Endothelial cell of hepatic sinusoid (primary cell): ENCODE measurements around the gene CDYL2.
"Not testable (repeated sequence)": the region's sequence is repeated elsewhere in the genome, so short reads cannot be mapped to it uniquely, and the experiment has no call there.

Experiments
- in situ Hi-C: cut with HindIII; loops from 2 replicates; pipeline ENCODE4 v1.10.0; 2017; ENCODE audit warnings: low sequenced_read_pairs

CDYL2 gene

GRCh38 chr16:80815278-80815677 is 10.9 kb upstream of the CDYL2 start:
- in situ Hi-C loops = not testable (repeated sequence)

DNA sequence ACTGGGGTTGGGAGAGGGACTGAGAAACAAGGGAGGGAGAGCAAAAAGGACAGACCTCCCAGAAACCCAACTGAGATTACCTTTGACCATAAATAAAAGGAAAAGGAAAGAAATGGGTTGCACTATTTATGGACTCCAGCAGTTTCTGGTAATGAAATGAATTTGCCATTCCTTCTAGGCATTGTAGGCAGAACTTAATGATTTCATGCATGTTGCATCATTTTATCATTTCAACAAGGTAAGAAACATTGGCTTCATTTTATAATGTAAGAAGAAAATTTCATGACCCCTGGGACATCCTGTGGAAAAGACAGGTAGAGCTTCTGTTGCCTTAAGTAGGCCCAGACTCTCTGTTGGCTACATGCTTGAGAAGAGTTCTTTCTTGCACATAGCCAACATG is 8.2 kb upstream of the CDYL2 start:
- in situ Hi-C loops = no loop called here

DNA sequence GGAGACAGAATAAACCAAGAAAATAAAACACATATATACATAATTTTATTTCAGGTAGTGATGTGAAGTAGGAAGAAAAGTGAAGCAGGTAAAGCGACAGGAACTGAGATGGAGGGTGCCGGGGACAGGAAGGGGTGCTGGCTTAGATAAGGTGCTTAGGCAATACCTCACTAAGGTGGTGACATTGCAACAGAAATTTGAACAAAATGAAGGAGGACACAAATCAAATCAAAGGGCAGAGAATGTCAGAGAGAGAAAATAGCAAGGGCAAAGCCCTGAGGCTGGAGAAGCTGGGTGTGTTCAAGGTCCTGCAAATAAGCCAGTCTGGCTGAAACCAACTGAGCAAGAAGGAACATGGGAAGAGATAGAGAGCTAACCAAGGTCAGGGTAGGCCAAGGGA is 5.0 kb upstream of the CDYL2 start:
- in situ Hi-C loops = no loop called here

- in situ Hi-C loops = no loop called here
These were observed 3.5 kb upstream of the CDYL2 start for GRCh38 chr16:80807906-80808305.

DNA sequence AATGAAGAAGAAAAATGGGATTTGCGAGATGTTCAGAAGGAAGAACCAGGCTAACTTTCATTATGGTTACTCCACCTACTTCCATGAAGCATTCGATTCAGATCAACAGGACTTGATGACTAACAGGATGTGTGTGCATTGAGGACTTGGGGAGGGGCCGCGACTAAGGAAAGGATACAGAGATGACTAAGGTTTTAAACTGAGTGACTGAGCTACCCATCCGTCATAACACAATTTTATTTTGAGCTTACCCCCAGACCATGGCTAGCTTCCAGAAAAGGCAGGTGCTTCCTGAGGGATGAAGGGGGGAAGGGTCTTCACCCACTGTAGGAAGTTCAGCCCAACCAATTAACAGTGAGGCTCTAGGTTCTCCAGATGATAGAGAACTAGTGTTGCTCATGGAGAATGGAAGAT is 2.5 kb upstream of the CDYL2 start:
- in situ Hi-C loops = no loop called here

DNA sequence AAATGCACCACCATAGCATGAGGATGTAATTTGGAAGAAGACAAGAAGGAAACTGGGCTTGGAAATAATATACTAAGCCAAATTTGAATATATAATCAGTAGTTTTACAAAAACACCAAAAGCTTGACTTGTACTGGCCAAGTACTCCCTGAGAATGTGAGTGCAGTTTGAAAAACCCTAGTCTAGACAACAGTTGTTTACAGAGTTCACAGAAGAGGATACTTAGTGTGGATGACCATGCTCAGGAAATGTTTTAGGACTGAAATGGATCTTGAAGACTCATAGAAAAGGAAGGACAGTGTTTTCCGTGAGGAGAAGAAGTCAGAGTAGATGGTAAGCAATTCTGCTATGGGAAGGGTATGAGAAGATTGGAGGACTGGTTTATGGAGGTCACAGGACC is 1.9 kb upstream of the CDYL2 start:
- in situ Hi-C loops = no loop called here

DNA sequence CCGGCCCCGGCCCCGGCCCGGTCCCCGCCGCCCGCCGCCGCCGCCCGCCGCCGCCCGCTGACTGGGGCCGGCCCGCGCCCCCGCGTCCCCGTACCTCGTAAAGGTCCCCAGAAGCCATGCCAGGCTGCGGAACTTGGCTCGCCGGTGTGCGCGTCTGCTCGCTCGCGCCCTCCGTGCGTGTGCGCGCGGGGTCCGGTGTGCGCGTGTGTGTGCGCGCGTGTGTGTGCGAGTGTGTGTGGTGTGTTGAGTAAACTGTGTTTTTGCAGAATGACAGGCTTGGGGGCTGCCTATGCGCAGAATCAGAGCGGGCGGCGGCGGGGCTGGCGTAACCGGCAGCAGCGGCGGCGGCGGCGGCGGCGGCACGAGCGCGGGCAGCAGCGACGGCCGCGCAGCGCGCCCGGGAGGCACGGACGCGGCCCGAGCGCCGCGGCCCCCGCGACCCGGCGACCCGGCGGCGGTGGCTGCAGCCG is 307 bp downstream of the CDYL2 start:
- in situ Hi-C loops = no loop called here

DNA sequence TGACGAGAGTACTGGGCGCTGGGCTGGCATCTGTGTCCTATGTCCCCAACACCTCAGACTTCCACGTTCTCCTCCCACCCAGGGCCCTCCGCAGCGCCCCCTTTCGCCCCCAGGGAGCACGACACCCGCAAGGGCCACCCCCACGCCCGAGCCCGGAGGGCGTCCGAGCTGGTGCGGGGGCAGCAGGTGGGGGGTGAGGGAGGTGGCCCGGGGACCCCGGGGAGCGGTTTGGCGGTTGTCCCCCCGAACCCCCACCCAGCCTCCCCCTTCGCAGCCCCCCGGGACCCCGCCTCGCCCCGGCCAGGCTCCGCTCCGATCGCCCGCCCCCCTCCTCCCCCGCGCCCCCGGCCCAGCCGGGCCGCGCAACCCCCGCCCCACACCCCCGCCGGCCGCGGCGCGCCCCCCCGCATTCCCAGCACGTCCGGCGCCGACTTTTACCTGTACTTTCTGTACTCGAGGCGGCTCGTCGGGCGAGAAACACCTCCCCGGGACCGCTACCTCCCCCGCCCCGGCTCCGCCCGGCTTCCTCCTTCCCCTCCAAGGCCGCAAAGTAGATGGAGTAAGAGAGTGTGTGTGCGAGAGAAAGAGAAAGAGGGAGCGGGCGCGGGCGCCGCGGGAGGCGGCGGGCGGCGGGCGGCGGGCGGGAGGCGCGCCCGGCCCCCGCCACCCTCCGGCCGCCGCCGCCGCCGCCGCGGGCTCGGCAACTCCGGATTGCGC is 901 bp downstream of the CDYL2 start:
- in situ Hi-C loops = no loop called here

DNA sequence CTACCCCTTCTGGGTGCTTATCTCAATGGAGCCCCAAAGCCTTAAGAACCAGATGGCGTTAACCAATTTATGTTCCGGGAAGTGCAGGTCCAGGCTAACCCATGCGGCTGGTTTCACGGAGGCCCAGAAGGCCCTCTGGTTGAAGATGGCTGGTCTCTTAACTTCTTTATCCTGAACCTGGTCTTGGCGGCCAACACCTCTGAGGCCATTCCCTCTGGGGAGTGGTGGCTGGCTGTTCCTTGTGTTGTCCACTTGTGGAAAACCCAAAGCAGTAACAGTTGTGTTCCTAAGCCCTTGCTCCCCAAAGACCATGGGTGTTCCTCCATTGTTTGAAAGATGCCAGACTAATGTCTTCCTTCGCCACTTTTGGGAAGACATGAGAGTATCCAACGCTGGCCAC is 1.5 kb downstream of the CDYL2 start:
- in situ Hi-C loops = no loop called here

GRCh38 chr16:80802138-80802537 is 2.3 kb downstream of the CDYL2 start:
- in situ Hi-C loops = no loop called here

GRCh38 chr16:80794071-80794470 is 10.3 kb downstream of the CDYL2 start:
- in situ Hi-C loops = no loop called here

- in situ Hi-C loops = no loop called here
These were observed 12.4 kb downstream of the CDYL2 start for GRCh38 chr16:80792031-80792430.

- in situ Hi-C loops = no loop called here
These were observed 13.0 kb downstream of the CDYL2 start for GRCh38 chr16:80791411-80791810.

- in situ Hi-C loops = no loop called here
These were observed 13.6 kb downstream of the CDYL2 start for GRCh38 chr16:80790751-80791150.

DNA sequence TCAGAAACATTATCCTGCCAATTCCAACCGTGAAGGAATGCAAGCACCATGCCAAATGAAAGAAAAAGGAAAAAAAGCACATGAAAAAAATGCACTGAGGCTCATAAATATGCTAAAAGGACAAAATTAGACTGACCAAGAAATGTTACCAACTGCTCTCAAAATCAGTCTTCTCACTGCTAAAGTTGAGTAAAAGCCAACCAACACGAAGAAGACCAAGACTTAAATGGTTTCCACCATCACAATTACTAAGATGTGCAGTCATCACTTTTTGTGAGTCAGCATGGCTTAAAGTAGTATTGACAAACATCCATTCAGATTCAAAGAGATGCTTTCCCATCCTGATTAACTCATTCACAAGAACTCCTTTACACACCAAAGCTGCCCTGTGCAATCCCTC is 16.4 kb downstream of the CDYL2 start:
- in situ Hi-C loops = no loop called here

GRCh38 chr16:80786561-80786960 is 17.8 kb downstream of the CDYL2 start:
- in situ Hi-C loops = not testable (repeated sequence)

GRCh38 chr16:80784951-80785350 is 19.4 kb downstream of the CDYL2 start:
- in situ Hi-C loops = no loop called here

DNA sequence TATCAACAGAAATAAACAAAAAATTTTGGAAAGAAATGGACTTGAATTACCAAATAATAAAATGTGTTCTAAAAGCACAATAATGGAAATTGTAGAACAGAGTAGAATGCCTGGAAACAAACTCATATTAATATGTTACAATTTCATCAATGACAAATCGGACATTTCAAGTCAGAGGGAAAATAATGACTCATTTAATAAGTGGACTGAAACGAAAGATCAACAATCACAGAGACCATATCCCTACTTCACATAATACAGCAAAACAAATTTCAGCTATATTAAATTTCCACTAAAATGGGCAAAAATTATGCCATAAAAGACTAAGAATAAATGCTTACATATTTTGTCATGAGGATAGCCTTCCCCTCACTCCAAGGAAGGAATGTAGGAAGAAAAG is 25.7 kb downstream of the CDYL2 start:
- in situ Hi-C loops = no loop called here

- in situ Hi-C loops = no loop called here
These were observed 27.5 kb downstream of the CDYL2 start for GRCh38 chr16:80776856-80777255.

DNA sequence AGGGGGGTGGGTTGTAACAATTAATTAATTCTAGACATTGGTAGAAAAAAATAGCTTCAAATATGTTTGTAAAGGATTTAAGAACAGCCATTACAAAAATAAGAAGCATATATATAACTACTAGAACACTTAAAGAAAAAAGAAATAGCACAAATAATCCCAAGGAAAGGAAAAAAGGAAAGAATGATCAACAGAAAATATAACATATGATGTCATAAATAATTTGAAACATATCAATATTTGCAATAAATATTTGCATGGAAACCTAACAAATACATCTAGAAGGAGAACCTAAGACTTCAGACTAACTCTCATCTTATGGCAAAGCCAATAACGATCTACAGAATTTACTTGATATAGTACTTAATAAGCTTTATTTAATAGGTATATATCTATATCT is 28.9 kb downstream of the CDYL2 start:
- in situ Hi-C loops = no loop called here

GRCh38 chr16:80766798-80767197 is 37.6 kb downstream of the CDYL2 start:
- in situ Hi-C loops = no loop called here

GRCh38 chr16:80759419-80760162 is 44.8 kb downstream of the CDYL2 start:
- in situ Hi-C loops = no loop called here
